SKM-1 treated with dmso at 0.1 percent for 144 hours (cell line): Measurements from ENCODE around the gene NOC4L.

Experiments
- DNase-seq: peaks from one replicate; lab custom pipeline; 2025; ENCODE audit not compliant: unreplicated experiment; lab: John Stamatoyannopoulos, UW

The NOC4L gene

DNA sequence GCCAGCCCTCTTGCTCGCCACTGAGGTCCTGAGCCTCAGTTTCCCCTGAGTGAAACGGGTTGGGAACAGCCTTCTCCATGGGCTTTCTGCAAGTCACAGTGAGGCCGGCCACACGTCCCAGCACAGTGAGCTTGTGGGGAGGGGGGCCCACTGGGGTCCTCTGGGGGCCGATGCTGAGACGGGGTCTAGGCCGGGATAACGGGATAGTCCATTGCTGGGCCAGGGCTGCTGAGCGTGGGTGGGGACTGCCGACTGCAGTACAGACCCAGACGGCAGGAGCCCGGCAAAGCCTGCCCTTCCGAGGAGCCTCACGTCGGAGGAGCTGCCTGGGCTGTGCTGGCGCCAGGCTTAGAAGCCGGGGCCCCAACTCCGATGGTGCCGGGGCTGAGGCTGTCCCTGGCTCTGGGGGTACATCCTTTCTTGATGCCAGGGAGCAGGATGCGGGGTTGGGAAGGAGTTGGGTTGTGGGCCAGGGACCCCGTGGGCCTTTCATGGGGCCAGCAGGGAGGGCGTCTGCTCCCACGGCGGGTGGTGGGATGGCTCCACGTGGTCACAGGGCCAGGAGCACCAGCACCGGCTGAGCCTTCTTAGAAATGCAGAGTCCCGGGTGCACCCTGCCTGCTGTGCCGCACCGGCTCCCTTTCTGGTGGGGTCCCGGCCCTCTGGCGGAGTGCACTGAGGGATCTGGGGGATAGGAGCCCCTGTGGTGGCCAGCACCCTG lies 24.2 kb downstream of the NOC4L start:
- DNase-seq: no peak

GRCh38 chr12:132169376-132169775 lies 25.1 kb downstream of the NOC4L start:
- DNase-seq: no peak

- DNase-seq: no peak
Observed at GRCh38 chr12:132170094-132170636, 25.9 kb downstream of the NOC4L start.

DNA sequence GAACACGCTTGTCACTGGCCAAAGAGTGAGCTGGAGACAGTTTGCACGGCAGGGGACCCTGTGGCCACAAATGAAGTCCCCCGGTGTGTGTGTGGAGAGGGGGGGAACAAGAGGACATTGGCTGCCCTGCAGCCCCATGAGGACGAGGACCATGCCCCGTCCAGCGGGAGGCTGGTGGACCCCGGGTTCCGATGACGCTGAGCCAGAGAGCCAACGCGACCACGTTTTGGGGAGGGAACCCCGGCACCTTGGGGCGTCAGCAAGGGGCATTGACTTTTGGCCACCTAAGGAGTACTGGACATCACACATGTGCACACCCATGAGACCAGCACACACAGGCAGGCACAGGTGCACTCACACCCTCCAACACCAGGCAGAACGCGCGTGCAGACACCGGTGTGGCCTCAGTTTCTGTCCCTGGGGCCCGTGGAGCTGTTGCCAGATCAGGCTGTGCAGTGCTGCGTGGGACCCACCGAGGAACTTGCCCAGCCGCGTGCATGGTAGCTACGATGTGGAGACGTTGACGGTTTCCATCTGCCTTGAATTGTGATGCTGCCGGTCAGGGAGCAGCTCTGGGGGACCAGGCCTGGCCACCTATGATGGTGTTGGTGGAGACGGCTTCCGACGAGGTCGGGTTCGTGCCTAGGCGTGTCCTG lies 26.5 kb downstream of the NOC4L start:
- DNase-seq: no peak

- no peak for DNase-seq
Observed at GRCh38 chr12:132171293-132171967, 27.2 kb downstream of the NOC4L start.

GRCh38 chr12:132171968-132172521 lies 27.8 kb downstream of the NOC4L start:
- DNase-seq: no peak

DNA sequence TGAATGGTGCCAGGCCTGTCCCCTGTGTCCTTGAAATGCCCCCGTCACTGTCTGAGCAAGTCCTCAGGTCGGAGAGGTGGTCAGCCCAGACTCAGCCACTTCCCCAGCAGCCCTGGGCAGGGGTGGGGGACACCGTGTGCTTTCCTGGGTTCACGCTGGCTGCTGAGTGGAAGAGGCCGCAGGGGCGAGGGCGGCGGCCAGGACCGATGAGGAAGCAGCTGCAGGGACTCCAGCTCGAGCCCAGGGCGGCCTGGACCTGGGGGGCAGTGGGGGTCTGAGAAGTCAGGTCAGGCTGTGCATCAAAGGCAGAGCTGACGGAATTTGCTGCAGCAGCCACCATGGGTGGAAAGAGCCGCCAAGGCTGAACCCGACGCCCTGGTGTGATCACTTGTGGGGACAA lies 28.4 kb downstream of the NOC4L start:
- DNase-seq: no peak

- no peak for DNase-seq
Observed at GRCh38 chr12:132173135-132174014, 29.1 kb downstream of the NOC4L start.

GRCh38 chr12:132174015-132174838 lies 30.0 kb downstream of the NOC4L start:
- no peak for DNase-seq

- DNase-seq: no peak
Observed at GRCh38 chr12:132174839-132175490, 30.7 kb downstream of the NOC4L start.

GRCh38 chr12:132175496-132176384 lies 31.5 kb downstream of the NOC4L start:
- no peak for DNase-seq

- DNase-seq: no peak
Observed at GRCh38 chr12:132176385-132176919, 32.2 kb downstream of the NOC4L start.

GRCh38 chr12:132176920-132177551 lies 32.8 kb downstream of the NOC4L start:
- no peak for DNase-seq

DNA sequence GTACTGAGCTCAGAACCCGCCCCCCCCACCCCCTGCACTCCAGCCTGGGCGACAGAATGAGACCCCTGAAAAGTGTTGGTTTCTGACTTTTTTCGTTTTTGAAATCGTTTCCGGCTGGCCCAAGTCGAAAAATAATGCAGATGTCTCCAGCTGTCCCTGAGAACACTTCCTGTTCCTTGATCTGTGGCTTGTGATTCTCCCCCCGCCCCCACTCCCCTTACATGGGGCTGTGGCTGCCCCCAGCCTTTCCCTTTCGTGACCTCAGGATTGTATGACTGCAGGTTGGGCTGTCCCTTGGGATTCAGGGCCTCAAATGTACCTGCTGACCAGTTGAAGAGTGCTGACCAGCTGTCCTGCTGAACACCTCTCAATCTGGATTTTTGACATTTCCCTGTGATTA lies 34.1 kb downstream of the NOC4L start:
- DNase-seq: no peak

GRCh38 chr12:132178801-132179401 lies 34.6 kb downstream of the NOC4L start:
- DNase-seq: no peak

DNA sequence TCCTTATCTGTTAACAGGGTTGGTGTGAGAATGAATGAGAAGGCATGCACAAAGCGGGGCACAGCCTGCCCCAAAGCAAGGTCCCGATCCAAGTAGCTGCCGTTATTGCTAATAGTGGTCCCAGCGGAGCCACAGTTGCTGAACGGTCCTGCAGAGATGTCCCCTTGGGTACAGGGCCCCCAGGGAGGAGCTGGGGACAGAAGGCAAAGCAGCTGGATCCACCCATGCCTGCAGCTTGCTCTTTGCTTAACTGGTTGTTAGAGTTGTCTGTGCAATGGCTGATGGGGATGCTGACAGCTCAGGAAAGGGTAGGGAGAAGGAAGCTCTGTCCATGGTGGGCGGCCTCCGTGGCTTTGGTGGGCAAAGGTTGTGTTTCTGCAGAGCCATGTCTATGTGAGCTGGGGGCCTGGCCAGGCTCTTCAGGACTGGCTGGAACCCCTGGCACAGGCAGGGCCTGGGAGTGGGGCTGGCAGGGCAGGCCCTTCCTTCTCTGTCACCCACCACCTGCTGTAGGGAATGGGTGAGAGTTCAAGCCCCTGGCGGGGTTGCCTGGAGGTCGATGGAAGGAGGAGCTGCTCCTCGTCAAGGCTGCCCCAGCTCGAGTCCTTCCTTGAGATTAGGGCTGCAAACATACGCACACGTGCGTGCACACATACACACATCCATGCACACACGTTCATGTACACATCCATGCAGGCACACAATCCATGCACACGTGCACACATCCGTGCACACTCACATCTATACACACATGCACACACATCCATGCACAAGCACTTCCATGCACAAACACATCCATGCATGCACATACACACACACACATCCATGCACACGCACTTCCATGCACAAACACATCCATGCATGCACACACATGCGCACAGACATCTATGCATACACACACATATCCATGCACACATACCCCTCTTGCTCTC lies 35.4 kb downstream of the NOC4L start:
- DNase-seq: no peak
